IMR-90 (cell line): ENCODE measurements around the gene NLRC5. TPM values are rescaled to one million over a fixed set of nuclear protein-coding genes. Genes with fewer than 3 reads are reported as not detected.

Source experiments
- ATAC-seq: fragments of 200-7000 bp; cut with Tn5 transposase; 2 replicates; pipeline ENCODE4 v1.9.1; 2020; ENCODE audit warnings: low read depth, mild to moderate bottlenecking, moderate library complexity
- BruUV-seq: library from RNA; stranded (reverse); fragments of 400-500 nt; replicated peaks from 2 replicates; lab custom pipeline; 2021; lab: Mats Ljungman, UMichigan
- CTCF ChIA-PET: fragments of 300-600 bp; formaldehyde crosslinking; extraction: SDS; loops from one replicate; lab custom pipeline; 2021; ENCODE audit warnings: antibody characterized with exemption; lab: Yijun Ruan, JAX
- POLR2A ChIA-PET: fragments of 300-600 bp; sonication (Branson Sonifier 250); formaldehyde crosslinking; loops from one replicate; lab custom pipeline; 2022; ENCODE audit warnings: antibody characterized with exemption; ENCODE audit not compliant: unreplicated experiment; lab: Charles Lee
- DNase-seq: peaks from one replicate; pipeline ENCODE4 v3.0.0; 2013
- H2AFZ ChIP-seq: replicated peaks from 2 replicates; pipeline ENCODE3; 2013; ENCODE audit warnings: low read length, mild to moderate bottlenecking; ENCODE audit not compliant: poor library complexity
- H2AK5ac ChIP-seq: 2 replicates; pipeline ENCODE4 v1.6.1; 2013; ENCODE audit warnings: low read depth, low read length, inconsistent platforms
- H2AK9ac ChIP-seq: replicated peaks from 2 replicates; pipeline ENCODE3; 2013; ENCODE audit warnings: mild to moderate bottlenecking, low read depth, low read length, moderate library complexity; ENCODE audit not compliant: poor library complexity
- H2BK120ac ChIP-seq: 2 replicates; pipeline ENCODE4 v1.6.1; 2013; ENCODE audit warnings: low read depth, low read length, inconsistent platforms
- H2BK15ac ChIP-seq: 3 replicates; pipeline ENCODE4 v1.6.1; 2013; ENCODE audit warnings: low read depth, low read length, inconsistent platforms
- H2BK20ac ChIP-seq: 2 replicates; pipeline ENCODE4 v1.6.1; 2013; ENCODE audit warnings: low read depth, mild to moderate bottlenecking, inconsistent platforms, low read length, moderate library complexity
- H2BK5ac ChIP-seq: 2 replicates; pipeline ENCODE4 v1.6.1; 2013; ENCODE audit warnings: mild to moderate bottlenecking, low read depth, low read length, inconsistent platforms; ENCODE audit not compliant: poor library complexity, severe bottlenecking
- H3K14ac ChIP-seq: replicated peaks from 2 replicates; pipeline ENCODE4 v1.6.1; 2013; ENCODE audit warnings: low read depth, low read length, inconsistent platforms
- H3K18ac ChIP-seq: 2 replicates; pipeline ENCODE4 v1.6.1; 2013; ENCODE audit warnings: low read depth, low read length, control low read depth
- H3K23ac ChIP-seq: 2 replicates; pipeline ENCODE4 v1.6.1; 2013; ENCODE audit warnings: low read depth, low read length, inconsistent platforms
- H3K27ac ChIP-seq: 2 replicates; pipeline ENCODE4 v1.5.1; 2013; ENCODE audit warnings: mild to moderate bottlenecking, control low read depth, low read length; ENCODE audit not compliant: insufficient read depth
- H3K27me3 ChIP-seq: 2 replicates; pipeline ENCODE4 v1.6.1; 2013; ENCODE audit warnings: low read length; ENCODE audit not compliant: control insufficient read depth, insufficient read depth
- H3K36me3 ChIP-seq: 2 replicates; pipeline ENCODE4 v1.6.1; 2013; ENCODE audit warnings: low read length, mixed read lengths; ENCODE audit not compliant: control insufficient read depth, insufficient read depth
- H3K4ac ChIP-seq: 2 replicates; pipeline ENCODE4 v1.6.1; 2013; ENCODE audit warnings: low read depth, low read length, inconsistent platforms
- H3K4me1 ChIP-seq: 2 replicates; pipeline ENCODE4 v1.6.1; 2013; ENCODE audit warnings: low read length, mixed read lengths; ENCODE audit not compliant: control insufficient read depth, insufficient read depth
- H3K4me2 ChIP-seq: 2 replicates; pipeline ENCODE4 v1.6.1; 2013; ENCODE audit warnings: low read depth, mild to moderate bottlenecking, control low read depth, low read length, moderate library complexity
- H3K4me3 ChIP-seq: 2 replicates; pipeline ENCODE4 v1.5.1; 2013; ENCODE audit warnings: low read depth, mild to moderate bottlenecking, control low read depth, low read length, moderate library complexity; ENCODE audit not compliant: insufficient read depth
- H3K56ac ChIP-seq: 2 replicates; pipeline ENCODE4 v1.6.1; 2013; ENCODE audit warnings: low read length, inconsistent platforms; ENCODE audit not compliant: insufficient read depth; ENCODE audit errors: extremely low read depth
- H3K79me1 ChIP-seq, 2 experiments: 2 replicates each; pipeline ENCODE4 v1.6.1; 2013; ENCODE audit warnings: low read length in 2 of 2, inconsistent platforms in 1 of 2, low read depth in 1 of 2
- H3K9ac ChIP-seq: 2 replicates; pipeline ENCODE4 v1.6.1; 2013; ENCODE audit warnings: low read depth, low read length, control low read depth
- H3K9me1 ChIP-seq: 2 replicates; pipeline ENCODE4 v1.6.1; 2013; ENCODE audit warnings: low read length, inconsistent platforms; ENCODE audit not compliant: insufficient read depth
- H3K9me3 ChIP-seq: 2 replicates; pipeline ENCODE4 v1.6.1; 2013; ENCODE audit warnings: low read length; ENCODE audit not compliant: control insufficient read depth, insufficient read depth
- H4K20me1 ChIP-seq: 2 replicates; pipeline ENCODE4 v1.6.1; 2013; ENCODE audit warnings: low read length, inconsistent platforms; ENCODE audit not compliant: insufficient read depth
- H4K5ac ChIP-seq: 2 replicates; pipeline ENCODE4 v1.6.1; 2013; ENCODE audit warnings: mild to moderate bottlenecking, low read depth, low read length, control low read depth
- H4K8ac ChIP-seq, 2 experiments: 2 replicates each; pipeline ENCODE4 v1.6.1; 2013; ENCODE audit warnings: low read depth in 2 of 2, low read length in 2 of 2, control low read depth in 1 of 2, inconsistent platforms in 1 of 2
- H4K91ac ChIP-seq: 2 replicates; pipeline ENCODE4 v1.6.1; 2013; ENCODE audit warnings: low read depth, low read length, inconsistent platforms; ENCODE audit not compliant: insufficient read depth
- BHLHE40 ChIP-seq: fragments of 150-350 bp; IDR thresholded peaks from 2 replicates; pipeline ENCODE4 v1.6.1; 2016; ENCODE audit warnings: mild to moderate bottlenecking, low read depth, low read length
- CEBPB ChIP-seq: IDR thresholded peaks from 2 replicates; pipeline ENCODE4 v1.6.1; 2012; ENCODE audit warnings: low read depth, low read length, improper control_type of control experiment
- CHD1 ChIP-seq: IDR thresholded peaks from 2 replicates; pipeline ENCODE4 v1.6.1; 2012; ENCODE audit warnings: low read depth, low read length, improper control_type of control experiment
- CTCF ChIP-seq: conservative IDR thresholded peaks from 2 replicates; pipeline ENCODE4 v1.5.1; 2012; ENCODE audit warnings: mild to moderate bottlenecking, low read depth, low read length, improper control_type of control experiment
- FOS ChIP-seq: fragments of 150-350 bp; IDR thresholded peaks from 2 replicates; pipeline ENCODE4 v1.6.1; 2016; ENCODE audit warnings: low read depth, low read length
- MAFK ChIP-seq: IDR thresholded peaks from 2 replicates; pipeline ENCODE4 v1.6.1; 2012; ENCODE audit warnings: low read depth, low read length, improper control_type of control experiment
- MAZ ChIP-seq: IDR thresholded peaks from 2 replicates; pipeline ENCODE4 v1.6.1; 2012; ENCODE audit warnings: low read depth, mild to moderate bottlenecking, low read length, improper control_type of control experiment, moderate library complexity, borderline replicate concordance
- MXI1 ChIP-seq: IDR thresholded peaks from 2 replicates; pipeline ENCODE4 v1.6.1; 2012; ENCODE audit warnings: low read depth, mild to moderate bottlenecking, low read length, moderate library complexity, borderline replicate concordance
- POLR2A ChIP-seq: IDR thresholded peaks from 2 replicates; pipeline ENCODE4 v1.6.1; 2012; ENCODE audit warnings: mild to moderate bottlenecking, low read depth, low read length
- RAD21 ChIP-seq: IDR thresholded peaks from 2 replicates; pipeline ENCODE4 v1.6.1; 2012; ENCODE audit warnings: low read length, improper control_type of control experiment
- RCOR1 ChIP-seq: IDR thresholded peaks from 2 replicates; pipeline ENCODE4 v1.6.1; 2012; ENCODE audit warnings: mild to moderate bottlenecking, low read length, improper control_type of control experiment; ENCODE audit not compliant: insufficient replicate concordance
- RFX5 ChIP-seq: IDR thresholded peaks from 2 replicates; pipeline ENCODE4 v1.8.0; 2012; ENCODE audit warnings: low read depth, mild to moderate bottlenecking, low read length, moderate library complexity
- SMC3 ChIP-seq: fragments of 150-350 bp; IDR thresholded peaks from 2 replicates; pipeline ENCODE4 v1.6.1; 2016; ENCODE audit warnings: low read depth, mild to moderate bottlenecking, antibody characterized with exemption, low read length, moderate library complexity
- WGBS, 2 experiments: methylation state at CpG; one replicate each; pipeline versions ENCODE4 v1.1.5 to v1.1.7; 2013; ENCODE audit warnings: missing lambda C conversion rate in 2 of 2; ENCODE audit not compliant: insufficient read length in 1 of 2; ENCODE audit errors: extremely low coverage in 2 of 2; 5-methylcytosine and 5-hydroxymethylcytosine counted together
- dilution Hi-C: fragments of 300-500 bp; cut with HindIII; formaldehyde crosslinking; loops from one replicate; pipeline ENCODE4 v1.14.3; 2018; ENCODE audit warnings: low sequenced_read_pairs; ENCODE audit not compliant: unreplicated experiment
- in situ Hi-C: fragments of 300-500 bp; cut with MboI; formaldehyde crosslinking; loops from 3 replicates; pipeline ENCODE4 v1.14.3; 2019; ENCODE audit warnings: low sequenced_read_pairs, inconsistent platforms, mixed read lengths
- intact Hi-C: fragments of 100-400 bp; cut with micrococcal nuclease; formaldehyde crosslinking; loops from 2 replicates; pipeline ENCODE4 v1.10.0; 2022
- polyA plus RNA-seq, 3 experiments: library from polyadenylated mRNA; depleted of rRNA; stranded (reverse); fragments of >200 nt; gene quantifications; 2 replicates each; pipeline ENCODE4 v1.2.3, GENCODE V29; 2012; ENCODE audit warnings: low replicate concordance in 1 of 3
- total RNA-seq: library from RNA; depleted of rRNA; stranded (reverse); fragments of >200 nt; gene quantifications from 2 replicates; pipeline ENCODE4 v1.2.3, GENCODE V29; 2012

The NLRC5 gene
- total and polyA plus RNA-seq, 2 of the 4 experiments (the other 2 are of a cell fraction): 9.1 to 14.9 TPM

- TF ChIP-seq CHD1 (no peak), MXI1 (no peak), MAFK (no peak), RFX5 (no peak)
These were observed 11.1 kb downstream of the NLRC5 start (continued) for GRCh38 chr16:57000271-57001025.

GRCh38 chr16:57001026-57001679, 11.8 kb downstream of the NLRC5 start:
- H3K27ac ChIP-seq: peak overlapping the region; percentile 76
- peak overlapping the region; percentile 97 for H2AK5ac ChIP-seq
- dilution Hi-C loops (no loop called here), in situ Hi-C loops (no loop called here), intact Hi-C loops (no loop called here)
- CTCF ChIA-PET: no interaction called here
- H2AFZ ChIP-seq: peak overlapping the region; percentile 81
- no CpG with 5 or more reads among the region's 8 CpGs for whole genome bisulfite sequencing, 2 experiments
- no peaks in the 10 kb centered on the region for H3K9me3 ChIP-seq
- H3K23ac ChIP-seq: peak overlapping the region; percentile 100
- H3K18ac ChIP-seq: peak overlapping the region; percentile 50
- H3K9ac ChIP-seq: no peak overlapping the region; the same call in 1 of the 2 replicates
- H3K79me1 ChIP-seq: peaks cover 28 to 72% of the 10 kb centered on the region in 2 experiments
- POLR2A ChIA-PET: no interaction called here
- no peak for DNase-seq
- peak overlapping the region; percentile 99 for H3K4ac ChIP-seq
- H3K4me3 ChIP-seq: no peak overlapping the region
- no peak for ATAC-seq
- H3K4me2 ChIP-seq: no peak overlapping the region
- H4K91ac ChIP-seq: peak overlapping the region; percentile 96
- H4K8ac ChIP-seq: peak overlapping the region; percentile 93 to 95
- H2BK20ac ChIP-seq: peak overlapping the region; percentile 97
- peak overlapping the region; percentile 76 for H4K5ac ChIP-seq
- H4K20me1 ChIP-seq: no peaks in the 10 kb centered on the region
- no TSS peak for BruUV-seq
- H3K27me3 ChIP-seq: no peaks in the 10 kb centered on the region
- H3K14ac ChIP-seq: peak overlapping the region; percentile 97
- peak overlapping the region; percentile 81 for H2BK15ac ChIP-seq
- H2BK5ac ChIP-seq: peak overlapping the region; percentile 99
- H2AK9ac ChIP-seq: peak overlapping the region; percentile 91
- H3K36me3 ChIP-seq: peaks cover 3% of the 10 kb centered on the region
- peak overlapping the region; percentile 30 for H3K56ac ChIP-seq
- H3K9me1 ChIP-seq: peaks cover 16% of the 10 kb centered on the region
- H2BK120ac ChIP-seq: peak overlapping the region; percentile 98
- H3K4me1 ChIP-seq: peaks cover 16% of the 10 kb centered on the region
- TF ChIP-seq CHD1 (no peak), MAZ (no peak), RCOR1 (no peak), RFX5 (no peak), BHLHE40 (no peak), CTCF (no peak), MAFK (no peak), FOS (no peak), POLR2A (no peak), CEBPB (no peak), SMC3 (no peak), RAD21 (no peak)
